Skeletal muscle cell (primary cell): ENCODE measurements around the gene PCSK7.
A peak's percentile ranks its signal among the peaks of the same experiment; 100 is the strongest.

Source experiments
- DNase-seq: peaks from one replicate; pipeline ENCODE4 v3.0.0-alpha.2; 2010; ENCODE audit warnings: low read depth
- H3K4me3 ChIP-seq: 2 replicates; pipeline ENCODE4 v1.5.1; 2011; ENCODE audit warnings: low read depth, mild to moderate bottlenecking, control low read depth, low read length, moderate library complexity

The PCSK7 gene

GRCh38 chr11:117175781-117176180 lies 56.1 kb downstream of the PCSK7 start:
- DNase-seq: no peak
- H3K4me3 ChIP-seq: no peak overlapping the region

- no peak for DNase-seq
- no peak overlapping the region for H3K4me3 ChIP-seq
Observed at GRCh38 chr11:117175104-117175503, 56.8 kb downstream of the PCSK7 start.

- no peak overlapping the region for H3K4me3 ChIP-seq
- no peak for DNase-seq
Observed at GRCh38 chr11:117172724-117173421, 59.0 kb downstream of the PCSK7 start.

- peak; percentile 17 for DNase-seq
- no peak overlapping the region for H3K4me3 ChIP-seq
Observed at GRCh38 chr11:117171404-117172061, 60.3 kb downstream of the PCSK7 start.

GRCh38 chr11:117171007-117171403 lies 60.9 kb downstream of the PCSK7 start:
- DNase-seq: no peak
- no peak overlapping the region for H3K4me3 ChIP-seq

- no peak for DNase-seq
- no peak overlapping the region for H3K4me3 ChIP-seq
Observed at GRCh38 chr11:117170210-117170609, 61.7 kb downstream of the PCSK7 start.

- no peak overlapping the region for H3K4me3 ChIP-seq
- no peak for DNase-seq
Observed at GRCh38 chr11:117169736-117170135, 62.1 kb downstream of the PCSK7 start.

- no peak overlapping the region for H3K4me3 ChIP-seq
- no peak for DNase-seq
Observed at GRCh38 chr11:117166491-117166890, 65.4 kb downstream of the PCSK7 start.

- H3K4me3 ChIP-seq: no peak overlapping the region
- no peak for DNase-seq
Observed at GRCh38 chr11:117160826-117161225, 71.0 kb downstream of the PCSK7 start.

GRCh38 chr11:117159892-117160291 lies 72.0 kb downstream of the PCSK7 start:
- DNase-seq: no peak

GRCh38 chr11:117157507-117157906 lies 74.4 kb downstream of the PCSK7 start:
- no peak overlapping the region for H3K4me3 ChIP-seq
- DNase-seq: no peak

More at GRCh38 chr11:117159892-117160291, 72.0 kb downstream of the PCSK7 start:
- no peak overlapping the region for H3K4me3 ChIP-seq

- no peak for DNase-seq
- no peak overlapping the region for H3K4me3 ChIP-seq
Observed at GRCh38 chr11:117154468-117154867, 77.4 kb downstream of the PCSK7 start.
